ENCODE data around the gene CCDC190.
"Not testable (repeated sequence)": the region's sequence is repeated elsewhere in the genome, so short reads cannot be mapped to it uniquely, and the experiment has no call there.

The CCDC190 gene

DNA sequence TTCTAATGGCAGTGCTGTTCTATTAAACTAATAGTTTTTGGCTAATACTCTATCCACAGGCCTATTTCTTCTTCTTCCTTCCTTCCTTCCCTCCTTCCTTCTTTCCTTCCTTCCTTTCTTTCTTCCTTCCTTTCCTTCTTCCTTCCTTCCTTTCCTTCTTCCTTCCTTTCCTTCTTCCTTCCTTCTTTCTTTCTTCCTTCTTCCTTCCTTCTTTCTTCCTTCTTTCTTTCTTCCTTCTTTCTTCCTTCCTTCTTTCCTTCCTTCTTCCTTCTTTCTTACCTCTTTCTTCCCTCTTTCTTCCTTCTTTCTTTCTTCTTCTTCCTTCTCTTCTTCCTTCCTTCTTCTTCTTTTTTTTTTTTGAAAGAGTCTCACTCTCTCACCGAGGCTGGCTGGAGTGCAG, 31.7 kb downstream of the CCDC190 start:
- DNase-seq: no peak

DNA sequence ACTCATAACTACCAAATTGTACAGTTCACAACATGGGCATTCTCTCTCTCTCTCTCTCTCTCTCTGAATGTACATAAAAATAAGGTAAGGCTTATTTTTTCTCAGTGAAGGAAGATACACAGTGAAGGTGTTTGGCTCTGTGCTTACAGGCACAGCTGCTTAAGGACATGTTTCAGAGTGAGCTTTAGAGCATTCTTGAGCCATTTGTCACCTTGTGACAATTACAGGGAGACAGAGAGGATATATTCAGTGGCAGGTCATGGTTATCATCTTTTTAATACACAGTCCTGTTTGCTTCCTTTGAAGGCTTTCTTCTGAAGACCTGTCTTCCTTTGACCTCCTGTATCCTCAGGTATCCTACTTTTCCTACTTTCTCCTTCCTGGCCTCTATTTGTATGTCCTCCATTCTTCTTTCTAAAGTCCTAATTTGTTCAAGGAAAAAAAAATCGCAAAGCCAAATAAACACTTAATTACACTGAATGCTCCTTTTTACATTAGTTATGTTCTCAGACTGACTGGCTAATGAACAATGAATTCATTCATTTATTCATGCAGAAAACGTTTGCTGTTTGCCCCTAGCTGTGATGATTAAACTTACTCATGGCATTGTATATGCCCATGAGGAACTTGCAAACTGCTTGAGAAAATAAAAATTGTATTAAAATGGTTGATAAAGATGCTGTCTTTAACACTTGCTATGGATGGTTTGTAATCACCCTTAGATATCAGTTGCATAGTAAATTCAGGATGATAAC, 37.0 kb downstream of the CCDC190 start:
- no peak for DNase-seq

DNA sequence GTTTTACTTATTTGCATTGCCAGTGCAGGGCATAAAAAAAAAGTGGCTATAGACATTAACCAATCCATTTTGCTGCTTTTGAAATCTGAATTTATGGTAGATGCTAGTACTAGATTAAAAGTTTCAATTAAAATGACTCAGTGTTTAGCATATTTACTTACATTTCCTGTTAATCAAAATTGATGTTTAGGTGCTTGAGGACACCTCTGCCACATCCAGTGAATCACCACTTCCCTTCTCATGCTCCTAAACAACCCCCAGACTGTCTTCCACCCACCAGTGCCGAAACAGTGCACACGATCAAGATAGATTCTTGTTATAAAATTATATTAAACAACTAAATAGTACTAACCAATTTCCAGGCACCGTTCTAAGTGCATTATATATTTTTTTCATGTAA, 37.7 kb downstream of the CCDC190 start:
- DNase-seq: no peak

DNA sequence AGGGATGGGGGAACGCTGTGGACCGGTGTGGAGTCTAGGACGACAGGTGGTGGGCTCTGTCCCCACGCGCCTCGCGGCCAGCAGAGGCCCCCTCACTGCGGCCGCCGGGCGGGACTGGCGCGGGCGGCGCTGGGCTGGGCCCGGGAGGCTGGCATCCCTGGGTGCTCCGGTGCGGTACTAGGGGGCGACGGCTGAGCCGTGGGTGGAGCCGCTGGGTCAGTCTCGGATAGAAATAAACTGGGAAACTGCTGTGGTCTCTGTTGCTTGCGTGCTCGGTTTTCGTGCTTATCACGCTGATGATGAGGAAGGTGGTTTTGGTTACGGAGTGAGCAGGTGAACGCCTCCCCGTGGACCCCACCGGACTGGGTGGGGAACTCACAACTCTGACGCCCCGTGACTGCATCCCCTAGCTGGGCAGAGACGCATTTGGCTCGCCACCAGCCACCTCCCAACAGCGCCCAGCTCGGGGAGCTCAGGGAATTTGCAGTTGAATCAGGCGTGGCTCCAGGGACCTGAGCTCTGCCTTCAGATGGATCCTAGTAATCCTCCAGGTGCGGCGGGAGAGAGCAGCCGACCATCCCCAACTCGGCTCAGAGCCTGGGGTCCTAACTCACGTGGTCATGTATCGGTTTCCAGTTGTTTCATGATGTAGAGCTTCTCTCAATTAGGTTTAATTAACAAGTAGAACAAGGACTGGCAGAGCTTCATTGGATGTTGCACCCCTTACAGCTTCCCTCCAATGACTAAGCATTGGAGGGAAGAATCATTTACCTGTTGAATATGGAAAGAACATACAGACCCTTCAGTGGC, 38.4 kb downstream of the CCDC190 start:
- DNase-seq: no peak

DNA sequence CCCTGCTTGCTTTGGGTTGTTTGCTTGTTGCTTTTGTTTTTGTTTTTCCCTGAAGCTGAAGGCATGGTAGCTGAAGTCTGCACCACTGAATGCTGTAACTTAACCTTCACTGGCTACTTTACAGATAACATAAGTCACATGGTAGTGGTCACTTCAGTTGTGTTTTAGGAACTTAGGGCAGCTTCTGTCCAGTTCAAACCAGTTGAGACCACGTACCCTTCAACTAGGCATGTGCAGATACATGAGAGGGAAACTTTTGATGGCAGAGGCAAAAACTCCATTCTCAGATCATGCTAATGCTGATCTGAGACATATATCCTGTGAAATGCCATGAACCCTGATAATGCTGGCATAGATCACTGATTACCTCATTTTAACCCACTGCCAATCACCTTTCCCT, 42.3 kb downstream of the CCDC190 start:
- not testable (repeated sequence) for DNase-seq

DNA sequence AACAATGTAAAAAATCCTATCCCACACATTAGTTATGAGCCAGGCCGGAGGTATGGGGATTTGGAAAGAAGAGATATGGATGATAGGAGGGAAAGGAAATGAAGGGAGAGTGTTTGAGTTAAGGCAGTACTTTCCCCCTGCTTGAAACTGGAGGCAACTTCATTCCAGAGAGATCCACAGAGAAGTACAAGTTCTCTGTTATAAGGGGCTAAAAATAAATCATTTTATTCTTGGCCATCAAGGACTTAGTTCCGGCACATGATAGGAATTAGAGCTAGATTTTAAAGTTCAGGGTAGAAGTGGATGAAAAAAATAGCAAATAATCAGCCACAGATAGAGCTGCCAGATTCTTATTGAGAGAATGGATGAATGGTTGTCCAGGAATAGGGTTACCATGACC, 42.8 kb downstream of the CCDC190 start:
- not testable (repeated sequence) for DNase-seq

DNA sequence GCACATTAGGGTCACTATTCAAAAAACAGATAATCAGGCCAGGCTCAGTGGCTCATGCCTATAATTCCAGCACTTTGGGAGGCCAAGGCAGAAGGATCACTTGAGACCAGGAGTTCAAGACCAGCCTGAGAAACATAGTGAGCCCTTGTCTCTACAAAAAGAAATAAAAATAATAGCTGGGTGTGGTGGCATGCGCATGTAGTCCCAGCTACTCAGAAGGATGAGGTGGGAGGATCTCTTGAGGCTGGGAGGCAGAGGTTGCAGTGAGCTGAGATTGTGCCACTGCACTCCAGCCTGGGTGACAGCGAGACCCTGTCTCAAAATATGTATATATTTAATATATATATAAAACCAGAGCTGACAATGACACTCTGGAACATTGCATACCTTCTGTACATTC, 48.6 kb downstream of the CCDC190 start:
- not testable (repeated sequence) for DNase-seq

DNA sequence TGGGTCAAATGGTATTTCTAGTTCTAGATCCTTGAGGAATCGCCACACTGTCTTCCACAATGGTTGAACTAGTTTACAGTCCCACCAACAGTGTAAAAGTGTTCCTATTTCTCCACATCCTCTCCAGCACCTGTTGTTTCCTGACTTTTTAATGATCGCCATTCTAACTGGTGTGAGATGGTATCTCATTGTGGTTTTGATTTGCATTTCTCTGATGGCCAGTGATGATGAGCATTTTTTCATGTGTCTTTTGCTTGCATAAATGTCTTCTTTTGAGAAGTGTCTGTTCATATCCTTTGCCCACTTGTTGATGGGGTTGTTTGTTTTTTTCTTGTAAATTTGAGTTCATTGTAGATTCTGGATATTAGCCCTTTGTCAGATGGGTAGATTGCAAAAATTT, 53.5 kb downstream of the CCDC190 start:
- DNase-seq: not testable (repeated sequence)

Data from hippocampal formation (tissue), 2 donors.